Jurkat, Clone E6-1 (cell line): ENCODE results near the gene ABCC1.

ENCODE experiments used
- DNase-seq: peaks from one replicate; pipeline ENCODE4 v3.0.0-alpha.2; 2011; ENCODE audit warnings: low read depth, low spot score
- H3K4me3 ChIP-seq: 2 replicates; pipeline ENCODE4 v1.5.1; 2011; ENCODE audit warnings: mild to moderate bottlenecking, low read length, control low read depth, moderate library complexity

The ABCC1 gene

GRCh38 chr16:16010194-16010593, 60.8 kb downstream of the ABCC1 start:
- no peak overlapping the region for H3K4me3 ChIP-seq
- DNase-seq: no peak

GRCh38 chr16:16012144-16012543, 62.7 kb downstream of the ABCC1 start:
- no peak for DNase-seq

GRCh38 chr16:16013812-16014211, 64.4 kb downstream of the ABCC1 start:
- no peak overlapping the region for H3K4me3 ChIP-seq
- DNase-seq: no peak

More at GRCh38 chr16:16012144-16012543, 62.7 kb downstream of the ABCC1 start:
- H3K4me3 ChIP-seq: no peak overlapping the region

GRCh38 chr16:16014329-16015224, 65.2 kb downstream of the ABCC1 start:
- H3K4me3 ChIP-seq: no peak overlapping the region
- no peak for DNase-seq

- DNase-seq: no peak
- H3K4me3 ChIP-seq: no peak overlapping the region
Measured at GRCh38 chr16:16015849-16016248, 66.4 kb downstream of the ABCC1 start.

GRCh38 chr16:16016388-16016964, 67.1 kb downstream of the ABCC1 start:
- no peak overlapping the region for H3K4me3 ChIP-seq
- DNase-seq: no peak

- no peak overlapping the region for H3K4me3 ChIP-seq
- DNase-seq: no peak
Measured at GRCh38 chr16:16017812-16018211, 68.4 kb downstream of the ABCC1 start.

GRCh38 chr16:16018705-16019104, 69.3 kb downstream of the ABCC1 start:
- no peak overlapping the region for H3K4me3 ChIP-seq
- no peak for DNase-seq

- DNase-seq: no peak
- no peak overlapping the region for H3K4me3 ChIP-seq
Measured at GRCh38 chr16:16019488-16019887, 70.1 kb downstream of the ABCC1 start.

- H3K4me3 ChIP-seq: no peak overlapping the region
- no peak for DNase-seq
Measured at GRCh38 chr16:16020291-16020690, 70.9 kb downstream of the ABCC1 start.

- H3K4me3 ChIP-seq: no peak overlapping the region
- DNase-seq: no peak
Measured at GRCh38 chr16:16021020-16021419, 71.6 kb downstream of the ABCC1 start.

- H3K4me3 ChIP-seq: no peak overlapping the region
- no peak for DNase-seq
Measured at GRCh38 chr16:16021646-16021987, 72.2 kb downstream of the ABCC1 start.

- H3K4me3 ChIP-seq: no peak overlapping the region
- no peak for DNase-seq
Measured at GRCh38 chr16:16021988-16022682, 72.7 kb downstream of the ABCC1 start.

GRCh38 chr16:16022683-16023064, 73.3 kb downstream of the ABCC1 start:
- no peak overlapping the region for H3K4me3 ChIP-seq
- DNase-seq: no peak

GRCh38 chr16:16025214-16025968, 76.0 kb downstream of the ABCC1 start:
- DNase-seq: no peak
- no peak overlapping the region for H3K4me3 ChIP-seq

GRCh38 chr16:16027728-16028310, 78.4 kb downstream of the ABCC1 start:
- no peak overlapping the region for H3K4me3 ChIP-seq
- no peak for DNase-seq

GRCh38 chr16:16028311-16028999, 79.0 kb downstream of the ABCC1 start:
- DNase-seq: no peak

GRCh38 chr16:16029431-16030011, 80.1 kb downstream of the ABCC1 start:
- H3K4me3 ChIP-seq: no peak overlapping the region
- no peak for DNase-seq

More at GRCh38 chr16:16028311-16028999, 79.0 kb downstream of the ABCC1 start:
- H3K4me3 ChIP-seq: no peak overlapping the region
